NT2/D1 (cell line): ENCODE results near the gene SARDH.

Experiments used
- SUZ12 ChIP-seq: IDR thresholded peaks from 2 replicates; pipeline ENCODE4 v1.6.1; 2011; ENCODE audit not compliant: insufficient read length, insufficient read depth; ENCODE audit errors: extremely low read depth
- YY1 ChIP-seq: IDR thresholded peaks from 2 replicates; pipeline ENCODE4 v1.6.1; 2011; ENCODE audit not compliant: insufficient read length, insufficient read depth

DNA sequence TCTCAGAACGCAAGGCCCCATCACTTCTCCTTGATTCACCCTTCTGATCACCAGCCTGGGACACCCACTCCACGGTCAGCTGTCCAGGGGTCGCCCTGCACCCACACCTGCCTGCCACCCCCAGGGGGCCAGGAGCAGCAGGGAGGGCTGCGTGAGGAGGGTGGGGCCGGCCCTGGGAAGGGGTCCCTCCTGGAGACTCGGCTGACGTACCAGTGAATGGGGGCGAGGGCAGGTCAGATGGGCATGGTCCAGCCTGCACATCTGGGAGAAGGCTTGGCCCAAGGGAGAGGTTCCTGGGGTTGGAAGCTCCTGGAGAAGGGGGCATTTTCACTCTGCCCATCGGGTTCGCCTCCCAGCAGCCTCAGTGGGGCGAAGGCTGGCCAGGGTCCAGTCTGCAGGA lies 21.8 kb upstream of the SARDH start:
- TF ChIP-seq YY1 (no peak), SUZ12 (no peak)
